Body of pancreas (tissue), 4 donors: ENCODE results near the gene LEFTY1. TPM values are rescaled to one million over a fixed set of nuclear protein-coding genes. Genes with fewer than 3 reads are reported as not detected.
"Not testable (repeated sequence)": the region's sequence is repeated elsewhere in the genome, so short reads cannot be mapped to it uniquely, and the experiment has no call there.

Source experiments
- ATAC-seq: fragments of 150-250 bp; one replicate; pipeline ENCODE4 v1.9.1; 2016
- DNase-seq, 4 donors: peaks; one replicate each; pipeline ENCODE4 v3.0.0-alpha.2; 2019
- H3K27ac ChIP-seq, 4 donors: fragments of 200-600 bp; sonication (generic); 1 replicate in 3 of 4; 2 replicates in 1 of 4; pipeline versions ENCODE4 v1.5.1 to v1.6.1; 2016 to 2019; ENCODE audit warnings: mild to moderate bottlenecking in 1 of 4, mixed read lengths in 1 of 4, moderate library complexity in 1 of 4
- H3K27me3 ChIP-seq, 2 donors: fragments of 200-600 bp; sonication (generic); one replicate each; pipeline ENCODE4 v1.6.0; 2016; ENCODE audit warnings: mild to moderate bottlenecking in 1 of 2
- H3K36me3 ChIP-seq, 2 donors: fragments of 200-600 bp; sonication (generic); replicated peaks in 1 of 2; 2 replicates each; pipeline ENCODE4 v1.5.1; 2016; ENCODE audit warnings: low read depth in 2 of 2; ENCODE audit not compliant: insufficient read depth in 1 of 2
- H3K4me1 ChIP-seq: fragments of 200-600 bp; sonication (generic); one replicate; pipeline ENCODE4 v1.6.0; 2016
- H3K4me3 ChIP-seq, 2 donors: fragments of 200-600 bp; sonication (generic); 1 replicate in 1 of 2; 2 replicates in 1 of 2; pipeline ENCODE4 v1.5.1; 2016 to 2019
- H3K9me3 ChIP-seq, 3 donors: fragments of 200-600 bp; sonication (generic); 1 replicate in 2 of 3; 2 replicates in 1 of 3; pipeline ENCODE4 v1.5.1; 2016
- CTCF ChIP-seq, 7 experiments: fragments of 450-650 bp in 4 of 7; fragments of 200-600 bp in 3 of 7; sonication (generic) in 3 of 7; IDR thresholded peaks; one replicate each; pipeline ENCODE4 v1.5.1; 2016 to 2019; ENCODE audit warnings: antibody characterized with exemption in 7 of 7
- POLR2A ChIP-seq, 3 donors: fragments of 450-650 bp; IDR thresholded peaks; one replicate each; pipeline ENCODE4 v1.6.1; 2016; ENCODE audit warnings: antibody characterized with exemption in 3 of 3, mild to moderate bottlenecking in 2 of 3
- WGBS, 2 donors: methylation state at CpG; one replicate each; pipeline ENCODE4 v1.1.5; 2017; 5-methylcytosine and 5-hydroxymethylcytosine counted together
- intact Hi-C: fragments of 100-400 bp; cut with DNase I; formaldehyde crosslinking; loops from one replicate; pipeline ENCODE4 v1.15.1; 2023
- total RNA-seq, 2 donors: library from RNA; depleted of rRNA; stranded (reverse); fragments of >200 nt; gene quantifications; one replicate each; pipeline ENCODE4 v1.1.0, GENCODE V29; 2016

LEFTY1 gene
- total RNA-seq, 2 donors from 2014 or later = 138 to 153 TPM

- DNase-seq (no peak), ATAC-seq (no peak)
- Histone ChIP-seq H3K4me1 (peaks cover 68% of the 10 kb centered on the region), H3K9me3 (no peaks in the 10 kb centered on the region), H3K4me3 (no peak overlapping the region), H3K27ac (peak overlapping the region; percentile 93 to 96 (median 96)), H3K27me3 (no peaks in the 10 kb centered on the region), H3K36me3 (no peaks in the 10 kb centered on the region)
- intact Hi-C loops = no loop called here
- 69 to 78% methylated on average over 5 to 17 of the region's 18 CpGs for WGBS, 2 donors
- TF ChIP-seq CTCF (IDR thresholded peaks at IDR 0.05) (no peak), POLR2A (IDR thresholded peaks at IDR 0.05) (no peak)
Observed at GRCh38 chr1:225888289-225888897, 553 bp downstream of the LEFTY1 start.

GRCh38 chr1:225887554-225888288 is 1.2 kb downstream of the LEFTY1 start:
- H3K4me1 ChIP-seq = peaks cover 73% of the 10 kb centered on the region
- H3K36me3 ChIP-seq, ATAC-seq, H3K9me3 ChIP-seq, intact Hi-C loops, H3K4me3 ChIP-seq, H3K27me3 ChIP-seq: not testable (repeated sequence)
- H3K27ac ChIP-seq = peak overlapping the region; percentile 93 to 96 (median 96)
- 16% methylated on average over 20 of the region's 56 CpGs; no CpG with 5 or more reads in 1 of the 2 donors for WGBS, 2 donors
- peak in 1 of 4 donors; percentile 35 for DNase-seq

- intact Hi-C loops = no loop called here
- no peak overlapping the region for H3K4me3 ChIP-seq
- H3K36me3 ChIP-seq = no peaks in the 10 kb centered on the region
- H3K4me1 ChIP-seq = peaks cover 67% of the 10 kb centered on the region
- 77 to 84% methylated on average over 7 of the region's 7 CpGs for WGBS, 2 donors
- no peaks in the 10 kb centered on the region for H3K27me3 ChIP-seq
- no peak for DNase-seq
- no peak for TF ChIP-seq CTCF (IDR thresholded peaks at IDR 0.05)
- no peak for TF ChIP-seq POLR2A (IDR thresholded peaks at IDR 0.05)
- ATAC-seq = no peak
- H3K9me3 ChIP-seq = no peaks in the 10 kb centered on the region
- peak overlapping the region in 3 of 4 donors; percentile 96 for H3K27ac ChIP-seq
Observed at GRCh38 chr1:225887030-225887314, 2.0 kb downstream of the LEFTY1 start.

GRCh38 chr1:225886159-225887029 is 2.6 kb downstream of the LEFTY1 start:
- no peak for TF ChIP-seq POLR2A (IDR thresholded peaks at IDR 0.05)
- no peak for TF ChIP-seq CTCF (IDR thresholded peaks at IDR 0.05)
- Histone ChIP-seq H3K27ac (peak overlapping the region in 3 of 4 donors; percentile 96), H3K4me1 (peaks cover 63% of the 10 kb centered on the region), H3K27me3 (no peaks in the 10 kb centered on the region), H3K36me3 (no peaks in the 10 kb centered on the region), H3K9me3 (no peaks in the 10 kb centered on the region), H3K4me3 (no peak overlapping the region)
- DNase-seq (no peak), ATAC-seq (no peak)
- WGBS, 2 donors = 81 to 97% methylated on average over 7 to 19 of the region's 19 CpGs
- intact Hi-C loops = no loop called here

GRCh38 chr1:225885336-225885735 is 3.6 kb downstream of the LEFTY1 start:
- peak overlapping the region in 3 of 4 donors; percentile 8 to 96 (median 38) for H3K27ac ChIP-seq
- ATAC-seq (no peak), DNase-seq (no peak)
- H3K36me3 ChIP-seq = no peaks in the 10 kb centered on the region
- intact Hi-C loops = no loop called here
- no peak overlapping the region for H3K4me3 ChIP-seq
- WGBS, 2 donors = 83 to 94% methylated on average over 6 of the region's 6 CpGs
- H3K4me1 ChIP-seq = peaks cover 63% of the 10 kb centered on the region
- no peaks in the 10 kb centered on the region for H3K9me3 ChIP-seq
- no peak for TF ChIP-seq CTCF (IDR thresholded peaks at IDR 0.05)
- no peak for TF ChIP-seq POLR2A (IDR thresholded peaks at IDR 0.05)
- no peaks in the 10 kb centered on the region for H3K27me3 ChIP-seq
